K562 (cell line): ENCODE measurements around the gene PAIP1. TPM values are rescaled to one million over a fixed set of nuclear protein-coding genes. Genes with fewer than 3 reads are reported as not detected.

Experiments used
- CTBP1 ChIP-seq: fragments of 450-650 bp; IDR thresholded peaks from 2 replicates; pipeline ENCODE4 v1.6.1; 2016; ENCODE audit warnings: borderline replicate concordance
- GATAD2A ChIP-seq: fragments of 450-650 bp; IDR thresholded peaks from 2 replicates; pipeline ENCODE4 v1.6.1; 2017
- HNRNPH1 ChIP-seq: fragments of 200-400 bp; formaldehyde crosslinking; optimal IDR thresholded peaks from 2 replicates; pipeline ENCODE3; 2017; ENCODE audit warnings: low read depth, mild to moderate bottlenecking, low read length, moderate library complexity
- ILF3 ChIP-seq: fragments of 450-650 bp; IDR thresholded peaks from 2 replicates; pipeline ENCODE4 v1.6.1; 2018; ENCODE audit warnings: antibody characterized with exemption, mild to moderate bottlenecking, moderate library complexity, borderline replicate concordance
- MEF2A ChIP-seq: IDR thresholded peaks from 2 replicates; pipeline ENCODE4 v1.6.1; 2011; ENCODE audit warnings: low read depth, mild to moderate bottlenecking, low read length, moderate library complexity; ENCODE audit not compliant: control insufficient read depth
- NFE2 ChIP-seq: IDR thresholded peaks from 2 replicates; pipeline ENCODE4 v1.6.1; 2014; ENCODE audit warnings: antibody characterized with exemption, low read depth
- SP2 ChIP-seq: IDR thresholded peaks from 2 replicates; pipeline ENCODE4 v1.6.1; 2011; ENCODE audit warnings: mild to moderate bottlenecking, low read depth, low read length, moderate library complexity; ENCODE audit not compliant: poor library complexity, severe bottlenecking; ENCODE audit errors: extremely low read depth
- SRF ChIP-seq, 2 experiments: fragments of 250-450, 450-650 bp in 1 of 2; sonication (Bioruptor Pico) in 1 of 2; sonication (generic) in 1 of 2; formaldehyde crosslinking; IDR thresholded peaks; 2 replicates each; pipeline versions ENCODE4 v1.5.0 to v1.5.1; 2020 to 2022; ENCODE audit warnings: mild to moderate bottlenecking in 1 of 2, missing genetic modification reagents in 1 of 2
- ZBED1 ChIP-seq: IDR thresholded peaks from 2 replicates; pipeline ENCODE4 v1.6.1; 2014
- ZNF77 ChIP-seq: fragments of 250-450 bp; sonication (Bioruptor Pico); IDR thresholded peaks from 2 replicates; pipeline ENCODE4 v1.5.0; 2020
- ZNF830 ChIP-seq: fragments of 250-450 bp; sonication (Bioruptor Pico); IDR thresholded peaks from 2 replicates; pipeline ENCODE4 v1.5.0; 2021; ENCODE audit warnings: mild to moderate bottlenecking
- polyA plus RNA-seq, 8 experiments: library from polyadenylated mRNA; depleted of rRNA in 4 of 8; stranded (reverse) in 5 of 8; unstranded in 3 of 8; fragments of >200 nt; fragmentation: Nextera tagmentation in 2 of 8; fragmentation: Illumina TruSeq in 1 of 8; extraction: Ambion mirVana in 2 of 8; extraction: Trizol in 1 of 8; gene quantifications; 2 replicates each; pipeline versions ENCODE4 v1.2.1 to v1.2.3, GENCODE V29; 2011 to 2014; ENCODE audit warnings: inconsistent platforms in 1 of 8, missing spikeins in 1 of 8
- total RNA-seq, 7 experiments: library from RNA; depleted of rRNA in 6 of 7; stranded (reverse); fragments of >200 nt in 6 of 7; fragmentation: Illumina TruSeq in 2 of 7; extraction: Trizol in 2 of 7; gene quantifications; 2 replicates each; pipeline versions ENCODE4 v1.2.1 to v1.2.3, GENCODE V29; 2011 to 2021; ENCODE audit warnings: low replicate concordance in 1 of 7
- TF ChIP-seq, protein P1 (sequence below): fragments of 250-450 bp; sonication (Bioruptor Pico); IDR thresholded peaks from 2 replicates; pipeline ENCODE4 v1.4.0; 2020; ENCODE audit warnings: mild to moderate bottlenecking, moderate library complexity
- TF ChIP-seq, protein P2 (sequence below): fragments of 250-450 bp; sonication (Bioruptor Pico); IDR thresholded peaks from 2 replicates; pipeline ENCODE4 v1.4.0; 2020; ENCODE audit warnings: mild to moderate bottlenecking, moderate library complexity
- TF ChIP-seq, protein P3 (sequence below): sonication (generic); formaldehyde crosslinking; IDR thresholded peaks from 2 replicates; pipeline ENCODE4 v1.8.0; 2023; ENCODE audit warnings: mild to moderate bottlenecking, missing genetic modification reagents
- TF ChIP-seq, protein P4 (sequence below): fragments of 250-450 bp; sonication (Bioruptor Pico); IDR thresholded peaks from 2 replicates; pipeline ENCODE4 v1.4.0; 2020

PAIP1 gene
- total and polyA plus RNA-seq, 9 of the 15 experiments (the other 6 are each of a cell fraction or from before 2014, with no cell fraction given) = 51.7 to 181 (median 102) TPM

DNA sequence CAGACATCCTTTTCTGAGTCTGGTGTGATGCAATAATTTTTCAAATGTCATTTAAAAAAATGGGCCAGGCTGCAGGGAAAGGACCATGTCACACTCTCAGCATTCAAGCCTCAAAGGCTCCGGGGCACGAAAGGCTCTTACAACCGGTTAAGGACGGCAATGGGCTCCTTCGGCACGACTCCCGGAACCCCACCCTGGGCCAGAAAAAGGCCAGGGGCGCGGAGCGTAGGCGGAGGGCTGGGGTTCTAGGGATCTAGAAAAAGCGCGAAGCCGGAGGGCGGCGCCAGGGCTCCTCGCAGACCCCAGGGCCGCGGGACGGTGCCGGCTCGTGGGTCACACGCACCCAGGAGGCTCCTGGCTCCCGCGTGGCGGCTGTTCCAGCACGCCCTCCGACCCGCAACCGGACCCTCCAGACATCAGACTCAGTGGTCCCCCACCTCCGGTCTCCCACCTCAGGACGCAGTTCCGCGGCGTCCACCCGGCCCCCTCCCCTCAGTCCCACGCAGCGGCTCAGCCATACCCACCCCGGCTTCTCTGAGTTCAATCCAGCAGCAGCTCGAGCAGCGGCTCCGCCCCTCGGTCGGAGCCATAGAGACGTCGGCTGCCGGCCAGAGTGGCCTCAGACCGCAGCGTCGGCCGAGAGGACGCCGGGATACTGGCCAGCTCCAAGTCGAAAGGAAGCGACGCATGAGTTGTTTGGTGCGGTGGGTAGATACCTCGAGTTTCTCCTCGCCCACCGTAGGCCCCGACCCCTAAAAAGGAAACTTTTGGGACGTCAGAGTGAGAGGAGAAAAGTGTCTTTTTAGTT, 73.4 kb downstream of the PAIP1 start, which contains the start of gene TMEM267 (continued):
- TF ChIP-seq, protein P1, sequence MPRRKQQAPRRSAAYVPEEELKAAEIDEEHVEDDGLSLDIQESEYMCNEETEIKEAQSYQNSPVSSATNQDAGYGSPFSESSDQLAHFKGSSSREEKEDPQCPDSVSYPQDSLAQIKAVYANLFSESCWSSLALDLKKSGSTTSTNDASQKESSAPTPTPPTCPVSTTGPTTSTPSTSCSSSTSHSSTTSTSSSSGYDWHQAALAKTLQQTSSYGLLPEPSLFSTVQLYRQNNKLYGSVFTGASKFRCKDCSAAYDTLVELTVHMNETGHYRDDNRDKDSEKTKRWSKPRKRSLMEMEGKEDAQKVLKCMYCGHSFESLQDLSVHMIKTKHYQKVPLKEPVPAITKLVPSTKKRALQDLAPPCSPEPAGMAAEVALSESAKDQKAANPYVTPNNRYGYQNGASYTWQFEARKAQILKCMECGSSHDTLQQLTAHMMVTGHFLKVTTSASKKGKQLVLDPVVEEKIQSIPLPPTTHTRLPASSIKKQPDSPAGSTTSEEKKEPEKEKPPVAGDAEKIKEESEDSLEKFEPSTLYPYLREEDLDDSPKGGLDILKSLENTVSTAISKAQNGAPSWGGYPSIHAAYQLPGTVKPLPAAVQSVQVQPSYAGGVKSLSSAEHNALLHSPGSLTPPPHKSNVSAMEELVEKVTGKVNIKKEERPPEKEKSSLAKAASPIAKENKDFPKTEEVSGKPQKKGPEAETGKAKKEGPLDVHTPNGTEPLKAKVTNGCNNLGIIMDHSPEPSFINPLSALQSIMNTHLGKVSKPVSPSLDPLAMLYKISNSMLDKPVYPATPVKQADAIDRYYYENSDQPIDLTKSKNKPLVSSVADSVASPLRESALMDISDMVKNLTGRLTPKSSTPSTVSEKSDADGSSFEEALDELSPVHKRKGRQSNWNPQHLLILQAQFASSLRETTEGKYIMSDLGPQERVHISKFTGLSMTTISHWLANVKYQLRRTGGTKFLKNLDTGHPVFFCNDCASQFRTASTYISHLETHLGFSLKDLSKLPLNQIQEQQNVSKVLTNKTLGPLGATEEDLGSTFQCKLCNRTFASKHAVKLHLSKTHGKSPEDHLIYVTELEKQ = no peak
- TF ChIP-seq HNRNPH1 (no peak), GATAD2A (peak; percentile 89), SP2 (peak; percentile 94), ZBED1 (no peak), ZNF77 (0 out of 2 replicates have a peak, but pooled peaks have one; percentile 45), CTBP1 (peak; percentile 21; the same call in 1 of the 2 replicates), NFE2 (peak; percentile 19; the same call in 1 of the 2 replicates), ZNF830 (CRISPR knock-in tag) (peak; percentile 86), MEF2A (no peak), SRF (CRISPR knock-in tag; IDR thresholded peaks at IDR 0.05) (0 out of 4 replicates have a peak, but pooled peaks of 1 of the 2 experiments have one; percentile 34), ILF3 (no peak)
- TF ChIP-seq, protein P2, sequence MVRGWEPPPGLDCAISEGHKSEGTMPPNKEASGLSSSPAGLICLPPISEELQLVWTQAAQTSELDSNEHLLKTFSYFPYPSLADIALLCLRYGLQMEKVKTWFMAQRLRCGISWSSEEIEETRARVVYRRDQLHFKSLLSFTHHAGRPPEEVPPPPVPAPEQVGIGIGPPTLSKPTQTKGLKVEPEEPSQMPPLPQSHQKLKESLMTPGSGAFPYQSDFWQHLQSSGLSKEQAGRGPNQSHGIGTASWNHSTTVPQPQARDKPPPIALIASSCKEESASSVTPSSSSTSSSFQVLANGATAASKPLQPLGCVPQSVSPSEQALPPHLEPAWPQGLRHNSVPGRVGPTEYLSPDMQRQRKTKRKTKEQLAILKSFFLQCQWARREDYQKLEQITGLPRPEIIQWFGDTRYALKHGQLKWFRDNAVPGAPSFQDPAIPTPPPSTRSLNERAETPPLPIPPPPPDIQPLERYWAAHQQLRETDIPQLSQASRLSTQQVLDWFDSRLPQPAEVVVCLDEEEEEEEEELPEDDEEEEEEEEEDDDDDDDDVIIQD (CRISPR knock-in tag) = no peak
- TF ChIP-seq, protein P3, sequence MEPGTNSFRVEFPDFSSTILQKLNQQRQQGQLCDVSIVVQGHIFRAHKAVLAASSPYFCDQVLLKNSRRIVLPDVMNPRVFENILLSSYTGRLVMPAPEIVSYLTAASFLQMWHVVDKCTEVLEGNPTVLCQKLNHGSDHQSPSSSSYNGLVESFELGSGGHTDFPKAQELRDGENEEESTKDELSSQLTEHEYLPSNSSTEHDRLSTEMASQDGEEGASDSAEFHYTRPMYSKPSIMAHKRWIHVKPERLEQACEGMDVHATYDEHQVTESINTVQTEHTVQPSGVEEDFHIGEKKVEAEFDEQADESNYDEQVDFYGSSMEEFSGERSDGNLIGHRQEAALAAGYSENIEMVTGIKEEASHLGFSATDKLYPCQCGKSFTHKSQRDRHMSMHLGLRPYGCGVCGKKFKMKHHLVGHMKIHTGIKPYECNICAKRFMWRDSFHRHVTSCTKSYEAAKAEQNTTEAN (CRISPR knock-in tag) = no peak
- TF ChIP-seq, protein P4, sequence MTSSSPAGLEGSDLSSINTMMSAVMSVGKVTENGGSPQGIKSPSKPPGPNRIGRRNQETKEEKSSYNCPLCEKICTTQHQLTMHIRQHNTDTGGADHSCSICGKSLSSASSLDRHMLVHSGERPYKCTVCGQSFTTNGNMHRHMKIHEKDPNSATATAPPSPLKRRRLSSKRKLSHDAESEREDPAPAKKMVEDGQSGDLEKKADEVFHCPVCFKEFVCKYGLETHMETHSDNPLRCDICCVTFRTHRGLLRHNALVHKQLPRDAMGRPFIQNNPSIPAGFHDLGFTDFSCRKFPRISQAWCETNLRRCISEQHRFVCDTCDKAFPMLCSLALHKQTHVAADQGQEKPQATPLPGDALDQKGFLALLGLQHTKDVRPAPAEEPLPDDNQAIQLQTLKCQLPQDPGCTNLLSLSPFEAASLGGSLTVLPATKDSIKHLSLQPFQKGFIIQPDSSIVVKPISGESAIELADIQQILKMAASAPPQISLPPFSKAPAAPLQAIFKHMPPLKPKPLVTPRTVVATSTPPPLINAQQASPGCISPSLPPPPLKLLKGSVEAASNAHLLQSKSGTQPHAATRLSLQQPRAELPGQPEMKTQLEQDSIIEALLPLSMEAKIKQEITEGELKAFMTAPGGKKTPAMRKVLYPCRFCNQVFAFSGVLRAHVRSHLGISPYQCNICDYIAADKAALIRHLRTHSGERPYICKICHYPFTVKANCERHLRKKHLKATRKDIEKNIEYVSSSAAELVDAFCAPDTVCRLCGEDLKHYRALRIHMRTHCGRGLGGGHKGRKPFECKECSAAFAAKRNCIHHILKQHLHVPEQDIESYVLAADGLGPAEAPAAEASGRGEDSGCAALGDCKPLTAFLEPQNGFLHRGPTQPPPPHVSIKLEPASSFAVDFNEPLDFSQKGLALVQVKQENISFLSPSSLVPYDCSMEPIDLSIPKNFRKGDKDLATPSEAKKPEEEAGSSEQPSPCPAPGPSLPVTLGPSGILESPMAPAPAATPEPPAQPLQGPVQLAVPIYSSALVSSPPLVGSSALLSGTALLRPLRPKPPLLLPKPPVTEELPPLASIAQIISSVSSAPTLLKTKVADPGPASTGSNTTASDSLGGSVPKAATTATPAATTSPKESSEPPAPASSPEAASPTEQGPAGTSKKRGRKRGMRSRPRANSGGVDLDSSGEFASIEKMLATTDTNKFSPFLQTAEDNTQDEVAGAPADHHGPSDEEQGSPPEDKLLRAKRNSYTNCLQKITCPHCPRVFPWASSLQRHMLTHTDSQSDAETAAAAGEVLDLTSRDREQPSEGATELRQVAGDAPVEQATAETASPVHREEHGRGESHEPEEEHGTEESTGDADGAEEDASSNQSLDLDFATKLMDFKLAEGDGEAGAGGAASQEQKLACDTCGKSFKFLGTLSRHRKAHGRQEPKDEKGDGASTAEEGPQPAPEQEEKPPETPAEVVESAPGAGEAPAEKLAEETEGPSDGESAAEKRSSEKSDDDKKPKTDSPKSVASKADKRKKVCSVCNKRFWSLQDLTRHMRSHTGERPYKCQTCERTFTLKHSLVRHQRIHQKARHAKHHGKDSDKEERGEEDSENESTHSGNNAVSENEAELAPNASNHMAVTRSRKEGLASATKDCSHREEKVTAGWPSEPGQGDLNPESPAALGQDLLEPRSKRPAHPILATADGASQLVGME (CRISPR knock-in tag) = no peak
